Astrocyte of the cerebellum (primary cell): ENCODE results near the gene ZFY.

Source experiments
- DNase-seq: peaks from one replicate; pipeline ENCODE4 v3.0.0-alpha.2; 2011; ENCODE audit warnings: low read depth
- H3K4me3 ChIP-seq: 2 replicates; pipeline ENCODE4 v1.5.1; 2011; ENCODE audit warnings: mild to moderate bottlenecking, low read depth, low read length, moderate library complexity
- in situ Hi-C: cut with HindIII; loops from 2 replicates; pipeline ENCODE4 v1.10.0; 2017; ENCODE audit warnings: low sequenced_read_pairs
- TF ChIP-seq, protein P1 (sequence below): IDR thresholded peaks from 2 replicates; pipeline ENCODE4 v1.5.1; 2012; ENCODE audit warnings: low read length, low read depth, moderate library complexity, mild to moderate bottlenecking; ENCODE audit errors: missing control alignments

Gene ZFY

DNA sequence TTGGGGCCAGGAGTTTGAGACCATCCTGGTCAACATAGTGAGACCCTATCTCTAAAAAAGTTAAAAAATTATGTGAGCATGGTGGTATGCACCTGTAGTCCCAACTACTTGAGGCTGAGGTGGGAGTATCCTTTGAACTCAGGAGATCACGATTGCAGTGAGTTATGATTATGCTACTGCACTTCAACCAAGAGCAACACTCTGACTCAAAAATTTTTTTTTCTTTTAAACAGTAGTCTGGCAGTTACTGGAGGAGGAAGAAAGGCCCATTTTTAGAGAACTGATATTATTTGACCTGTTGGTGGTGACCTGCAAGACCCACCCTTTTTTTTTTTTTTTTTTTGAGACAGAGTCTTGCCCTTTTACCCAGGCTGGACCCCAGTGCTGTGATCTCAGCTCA, 29.6 kb downstream of the ZFY start:
- in situ Hi-C loops: no loop called here
- TF ChIP-seq, protein P1, sequence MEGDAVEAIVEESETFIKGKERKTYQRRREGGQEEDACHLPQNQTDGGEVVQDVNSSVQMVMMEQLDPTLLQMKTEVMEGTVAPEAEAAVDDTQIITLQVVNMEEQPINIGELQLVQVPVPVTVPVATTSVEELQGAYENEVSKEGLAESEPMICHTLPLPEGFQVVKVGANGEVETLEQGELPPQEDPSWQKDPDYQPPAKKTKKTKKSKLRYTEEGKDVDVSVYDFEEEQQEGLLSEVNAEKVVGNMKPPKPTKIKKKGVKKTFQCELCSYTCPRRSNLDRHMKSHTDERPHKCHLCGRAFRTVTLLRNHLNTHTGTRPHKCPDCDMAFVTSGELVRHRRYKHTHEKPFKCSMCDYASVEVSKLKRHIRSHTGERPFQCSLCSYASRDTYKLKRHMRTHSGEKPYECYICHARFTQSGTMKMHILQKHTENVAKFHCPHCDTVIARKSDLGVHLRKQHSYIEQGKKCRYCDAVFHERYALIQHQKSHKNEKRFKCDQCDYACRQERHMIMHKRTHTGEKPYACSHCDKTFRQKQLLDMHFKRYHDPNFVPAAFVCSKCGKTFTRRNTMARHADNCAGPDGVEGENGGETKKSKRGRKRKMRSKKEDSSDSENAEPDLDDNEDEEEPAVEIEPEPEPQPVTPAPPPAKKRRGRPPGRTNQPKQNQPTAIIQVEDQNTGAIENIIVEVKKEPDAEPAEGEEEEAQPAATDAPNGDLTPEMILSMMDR: no peak
- DNase-seq: no peak
- no peak overlapping the region for H3K4me3 ChIP-seq

DNA sequence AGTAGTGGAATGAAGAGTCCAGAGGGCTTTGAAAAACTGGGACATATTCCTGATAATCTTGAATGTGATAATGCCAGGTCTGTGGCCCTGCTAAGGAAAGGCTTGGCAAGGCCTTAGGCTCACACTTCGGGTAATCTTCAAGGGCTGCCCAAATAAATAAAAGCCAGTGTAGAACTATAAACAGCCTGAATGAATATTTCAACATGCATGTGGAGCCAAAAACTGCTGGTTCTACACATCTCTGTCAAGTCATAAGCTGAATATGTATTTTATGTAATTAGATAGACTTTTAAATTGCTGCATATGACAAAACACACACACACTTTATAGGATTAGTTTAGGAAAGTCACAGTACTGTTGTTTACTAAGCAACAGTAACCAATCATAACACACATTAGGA, 30.4 kb downstream of the ZFY start:
- DNase-seq: no peak
- in situ Hi-C loops: no loop called here
- H3K4me3 ChIP-seq: no peak overlapping the region
- TF ChIP-seq, protein P1: no peak

GRCh38 chrY:2969561-2969960, 34.4 kb downstream of the ZFY start:
- H3K4me3 ChIP-seq: no peak overlapping the region
- DNase-seq: no peak
- in situ Hi-C loops: no loop called here
- TF ChIP-seq, protein P1: no peak

GRCh38 chrY:2972708-2973107, 37.5 kb downstream of the ZFY start:
- H3K4me3 ChIP-seq: no peak overlapping the region
- in situ Hi-C loops: no loop called here
- TF ChIP-seq, protein P1: no peak
- DNase-seq: no peak

DNA sequence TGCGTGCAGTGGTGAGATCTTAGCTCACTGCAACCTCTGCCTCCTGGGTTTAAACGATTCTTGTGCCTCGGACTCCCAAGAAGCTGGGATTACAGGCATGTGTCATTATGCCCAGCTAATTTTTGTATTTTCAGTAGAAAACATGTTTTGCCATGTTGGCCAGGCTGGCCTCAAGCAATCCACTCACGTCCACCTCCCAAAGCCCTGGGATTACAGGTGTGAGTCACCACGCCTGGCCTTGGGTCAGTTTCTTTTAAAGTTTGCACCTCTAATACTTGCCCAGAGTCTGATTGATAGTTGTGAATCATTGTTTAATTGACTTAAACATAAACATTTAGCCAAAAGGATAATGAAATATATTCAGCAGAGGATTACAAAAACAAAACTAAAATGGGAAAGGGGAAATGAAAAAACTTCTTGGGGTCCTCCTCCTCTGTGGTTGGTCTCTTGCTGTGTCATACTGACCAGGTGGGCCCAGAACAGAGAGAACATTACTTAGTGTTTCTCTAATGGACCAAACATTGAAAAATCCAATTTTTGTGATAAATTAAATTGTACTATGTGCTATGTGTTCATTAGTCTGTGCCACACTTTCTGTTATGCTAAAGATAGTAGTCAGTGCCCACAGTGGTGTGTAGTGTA, 38.0 kb downstream of the ZFY start:
- no peak for DNase-seq

DNA sequence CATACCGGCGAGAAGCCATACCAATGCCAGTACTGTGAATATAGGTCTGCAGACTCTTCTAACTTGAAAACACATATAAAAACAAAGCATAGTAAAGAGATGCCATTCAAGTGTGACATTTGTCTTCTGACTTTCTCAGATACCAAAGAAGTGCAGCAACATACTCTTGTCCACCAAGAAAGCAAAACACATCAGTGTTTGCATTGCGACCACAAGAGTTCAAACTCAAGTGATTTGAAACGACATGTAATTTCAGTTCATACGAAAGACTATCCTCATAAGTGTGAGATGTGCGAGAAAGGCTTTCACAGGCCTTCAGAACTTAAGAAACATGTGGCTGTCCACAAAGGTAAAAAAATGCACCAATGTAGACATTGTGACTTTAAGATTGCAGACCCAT, 44.1 kb downstream of the ZFY start:
- in situ Hi-C loops: no loop called here

More for the DNA sequence above, 38.0 kb downstream of the ZFY start:
- TF ChIP-seq, protein P1: no peak
- in situ Hi-C loops: no loop called here
- H3K4me3 ChIP-seq: no peak overlapping the region

More for the DNA sequence above, 44.1 kb downstream of the ZFY start:
- TF ChIP-seq, protein P1: no peak
- DNase-seq: no peak
- H3K4me3 ChIP-seq: no peak overlapping the region
